ENCODE results near the gene RPL39.
A peak's percentile ranks its signal among the peaks of the same experiment; 100 is the strongest.
"Not testable (repeated sequence)": the region's sequence is repeated elsewhere in the genome, so short reads cannot be mapped to it uniquely, and the experiment has no call there.

Gene RPL39

DNA sequence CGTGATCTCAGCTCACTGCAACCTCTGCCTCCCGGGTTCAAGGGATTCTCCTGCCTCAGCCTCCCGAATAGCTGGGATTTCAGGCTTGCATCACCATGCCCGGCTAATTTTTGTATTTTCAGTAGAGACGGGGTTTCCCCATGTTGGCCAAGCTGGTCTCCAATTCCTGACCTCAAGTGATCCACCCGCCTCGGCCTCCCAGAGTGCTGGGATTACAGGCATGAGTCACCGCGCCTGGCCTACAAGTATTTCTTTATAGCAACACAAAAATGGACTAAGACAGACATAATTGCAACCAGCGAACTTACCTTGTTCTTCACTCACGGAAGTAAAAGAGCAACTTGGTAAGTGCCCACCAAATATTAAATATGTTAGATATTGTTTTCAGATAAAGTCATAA is 23.0 kb downstream of the RPL39 start:
- DNase-seq; intact Hi-C loops (cut with DNase I): not testable (repeated sequence)

DNA sequence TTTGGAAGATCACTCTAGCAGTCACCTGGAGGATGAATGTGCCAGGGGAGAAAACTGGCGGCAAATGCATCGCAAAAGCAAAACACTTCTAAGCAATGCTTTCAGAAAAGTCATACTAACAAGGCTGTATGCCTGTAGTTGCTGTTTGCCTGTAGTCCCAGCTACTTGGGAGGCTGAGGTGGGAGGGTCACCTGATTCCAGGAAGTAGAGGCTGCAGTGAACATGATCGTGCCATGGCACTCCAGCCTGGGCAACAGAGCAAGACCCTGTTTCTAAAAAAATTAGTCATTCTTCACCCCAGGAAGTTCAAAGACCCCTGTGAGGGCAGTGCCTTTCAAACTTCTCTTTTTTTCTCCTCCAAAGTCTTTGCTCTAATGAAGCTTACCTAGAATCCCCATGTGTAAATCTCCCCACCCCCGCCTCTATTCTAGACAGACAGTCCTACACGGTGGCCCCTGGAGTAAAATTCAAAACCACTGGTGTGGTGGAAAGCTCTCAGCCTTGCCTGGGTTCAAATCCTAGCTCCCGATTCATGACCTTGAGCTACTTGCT is 27.5 kb downstream of the RPL39 start:
- peak in 1 of 42 donors; percentile 7 for DNase-seq
- intact Hi-C loops (cut with DNase I) = no loop called here

GRCh38 chrX:119763181-119763580 is 28.2 kb downstream of the RPL39 start:
- peak in 1 of 42 donors; percentile 7 for DNase-seq
- intact Hi-C loops (cut with DNase I) = no loop called here

DNA sequence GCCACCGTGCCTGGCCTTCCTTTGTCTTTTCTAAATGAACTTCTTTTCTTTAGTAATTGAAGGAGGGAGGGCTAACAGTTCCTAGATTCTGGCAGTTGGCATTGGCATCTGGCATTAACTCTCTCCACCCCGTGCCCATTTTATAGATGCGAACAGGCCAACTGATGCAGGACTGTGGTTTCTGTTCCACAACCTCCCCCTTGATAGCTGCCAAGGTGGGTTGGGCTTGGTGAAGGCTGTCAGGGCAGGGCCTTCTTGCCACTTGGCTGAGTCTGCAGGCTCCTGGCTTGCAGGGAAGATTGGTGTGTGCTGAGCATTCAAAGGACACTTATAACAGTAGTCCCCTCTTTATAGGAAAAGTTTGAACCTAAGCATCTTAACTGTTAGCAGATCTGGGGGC is 28.7 kb downstream of the RPL39 start:
- intact Hi-C loops (cut with DNase I) = no loop called here
- peak in 1 of 42 donors; percentile 13 for DNase-seq

GRCh38 chrX:119760026-119760877 is 31.2 kb downstream of the RPL39 start:
- DNase-seq = peak in 1 of 42 donors; percentile 2
- intact Hi-C loops (cut with DNase I) = no loop called here

DNA sequence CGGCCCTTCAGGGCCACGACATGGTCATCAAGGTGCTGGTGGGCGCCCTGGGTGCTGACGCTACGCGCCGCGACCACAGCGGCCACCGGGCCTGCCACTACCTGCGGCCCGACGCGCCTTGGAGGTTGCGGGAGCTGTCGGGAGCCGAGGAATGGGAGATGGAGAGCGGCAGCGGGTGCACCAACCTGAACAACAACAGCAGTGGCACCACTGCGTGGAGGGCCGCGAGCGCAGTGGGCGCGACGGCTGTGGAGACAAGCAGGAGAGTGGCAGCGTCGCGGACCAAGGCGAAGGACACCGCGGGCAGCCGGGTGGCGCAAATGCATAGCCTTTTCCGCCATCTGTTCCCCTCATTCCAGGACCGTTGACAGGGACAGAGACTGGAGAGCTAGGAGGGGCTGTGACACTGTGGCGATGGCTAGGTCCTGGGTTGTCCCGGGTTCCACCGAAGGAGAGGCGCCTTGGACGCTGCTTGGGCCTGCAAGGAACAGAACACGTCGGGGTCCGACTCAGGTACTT is 32.1 kb downstream of the RPL39 start:
- DNase-seq = peak in 1 of 42 donors; percentile 6
- intact Hi-C loops (cut with DNase I) = no loop called here

DNA sequence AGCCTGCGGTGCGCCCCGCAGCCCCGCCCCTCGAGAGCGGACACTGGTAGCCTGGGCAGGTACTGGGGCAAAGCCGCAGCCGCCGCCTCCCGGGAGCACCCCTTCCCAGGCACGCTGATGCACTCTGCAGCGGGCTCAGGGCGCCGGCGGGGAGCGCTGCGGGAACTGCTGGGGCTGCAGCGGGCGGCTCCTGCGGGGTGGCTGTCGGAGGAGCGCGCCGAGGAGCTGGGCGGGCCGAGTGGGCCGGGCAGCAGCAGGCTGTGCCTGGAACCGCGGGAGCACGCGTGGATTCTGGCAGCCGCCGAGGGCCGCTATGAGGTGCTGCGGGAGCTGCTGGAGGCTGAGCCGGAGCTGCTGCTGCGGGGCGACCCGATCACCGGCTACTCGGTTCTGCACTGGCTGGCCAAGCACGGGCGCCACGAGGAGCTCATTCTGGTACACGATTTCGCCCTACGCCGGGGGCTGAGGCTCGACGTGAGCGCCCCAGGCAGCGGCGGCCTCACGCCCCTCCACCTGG is 32.6 kb downstream of the RPL39 start:
- intact Hi-C loops (cut with DNase I) = no loop called here
- peak in 18 of 42 donors; percentile 5 to 39 (median 18) for DNase-seq

- peak in 27 of 42 donors; percentile 3 to 42 (median 23) for DNase-seq
- intact Hi-C loops (cut with DNase I) = no loop called here
These were observed 33.3 kb downstream of the RPL39 start, which contains the start of gene SOWAHD for GRCh38 chrX:119757979-119758730. Gene SOWAHD (plus strand): TSS chrX:119758588. CDS start chrX:119758668, 80 bp downstream.

GRCh38 chrX:119757646-119757978 is 33.8 kb downstream of the RPL39 start:
- intact Hi-C loops (cut with DNase I) = no loop called here
- no peak for DNase-seq

GRCh38 chrX:119756926-119757635 is 34.3 kb downstream of the RPL39 start:
- DNase-seq = peak in 1 of 42 donors; percentile 8
- intact Hi-C loops (cut with DNase I) = no loop called here

GRCh38 chrX:119755981-119756533 is 35.4 kb downstream of the RPL39 start:
- intact Hi-C loops (cut with DNase I) = no loop called here
- peak in 5 of 42 donors; percentile 4 to 15 (median 8) for DNase-seq

- DNase-seq = peak in 9 of 42 donors; percentile 11 to 54 (median 28)
These were observed 37.7 kb downstream of the RPL39 start for GRCh38 chrX:119753639-119754257.

DNA sequence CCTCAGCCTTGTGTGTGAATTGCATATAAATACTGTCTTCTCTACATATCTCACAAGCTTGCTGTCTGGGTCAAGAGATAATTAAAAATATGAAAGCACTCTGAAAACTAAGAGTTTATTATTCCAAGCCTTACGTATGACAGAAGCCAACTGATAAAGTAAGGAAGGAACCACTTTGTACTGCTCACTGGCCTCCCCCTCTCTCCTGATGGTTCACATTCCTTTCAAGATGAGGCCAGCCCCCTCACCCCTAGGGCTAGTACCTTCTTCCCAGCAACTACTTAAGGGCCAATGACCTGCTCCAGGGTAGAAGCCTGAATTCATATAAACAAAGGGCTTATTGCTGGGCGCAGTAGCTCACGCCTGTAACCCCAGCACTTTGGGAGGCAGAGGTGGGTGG is 38.4 kb downstream of the RPL39 start:
- DNase-seq = peak in 1 of 42 donors; percentile 7
- intact Hi-C loops (cut with DNase I) = no loop called here

More at GRCh38 chrX:119753639-119754257, 37.7 kb downstream of the RPL39 start:
- intact Hi-C loops (cut with DNase I) = no loop called here

GRCh38 chrX:119750751-119751150 is 40.7 kb downstream of the RPL39 start:
- intact Hi-C loops (cut with DNase I); DNase-seq: not testable (repeated sequence)

DNA sequence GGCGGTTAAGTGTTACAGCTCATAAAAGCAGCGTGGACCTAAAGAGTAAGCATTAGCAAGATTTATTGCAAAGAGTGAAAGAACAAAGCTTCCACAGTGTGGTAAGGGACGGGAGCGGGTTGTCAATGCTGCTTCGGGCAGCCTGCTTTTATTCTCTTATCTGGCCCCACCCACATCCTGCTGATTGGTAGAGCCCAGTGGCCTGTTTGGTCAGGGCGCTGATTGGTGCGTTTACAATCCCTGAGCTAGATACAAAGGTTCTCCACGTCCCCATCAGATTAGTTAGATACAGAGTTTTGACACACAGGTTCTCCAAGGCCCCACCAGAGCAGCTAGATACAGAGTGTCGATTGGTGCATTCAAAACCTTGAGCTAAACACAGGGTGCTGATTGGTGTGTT is 41.3 kb downstream of the RPL39 start:
- intact Hi-C loops (cut with DNase I); DNase-seq: not testable (repeated sequence)

DNA sequence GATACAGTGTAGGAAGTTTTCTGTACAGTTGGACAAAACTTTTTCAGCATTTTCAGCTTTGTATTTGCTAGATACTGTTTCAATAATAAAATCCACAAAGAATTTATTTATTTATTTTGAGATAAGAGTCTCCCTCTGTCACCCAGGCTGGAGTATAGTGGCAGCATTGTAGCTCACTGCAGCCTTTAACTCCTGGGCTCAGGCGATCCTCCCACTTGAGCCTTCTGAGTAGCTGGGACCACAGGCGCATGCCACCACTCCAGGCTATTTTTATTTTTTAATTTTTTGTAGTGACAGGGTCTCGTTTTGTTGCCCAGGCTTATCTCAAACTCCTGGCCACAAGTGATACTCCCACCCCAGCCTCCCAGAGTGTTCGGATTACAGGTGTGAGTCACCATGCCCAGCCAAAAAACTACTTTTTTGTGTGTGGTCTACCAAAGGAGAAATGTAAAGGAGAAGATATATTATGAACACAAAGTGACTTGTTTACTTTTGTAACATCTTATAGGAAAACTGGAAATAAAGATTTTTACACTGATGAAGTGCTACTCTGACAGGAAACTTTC is 46.1 kb downstream of the RPL39 start:
- intact Hi-C loops (cut with DNase I) = no loop called here
- DNase-seq = no peak

- DNase-seq = peak in 1 of 42 donors; percentile 13
- intact Hi-C loops (cut with DNase I) = no loop called here
These were observed 52.7 kb downstream of the RPL39 start for GRCh38 chrX:119738742-119739141.
